ENCODE measurements around the gene ITPK1.

DNA sequence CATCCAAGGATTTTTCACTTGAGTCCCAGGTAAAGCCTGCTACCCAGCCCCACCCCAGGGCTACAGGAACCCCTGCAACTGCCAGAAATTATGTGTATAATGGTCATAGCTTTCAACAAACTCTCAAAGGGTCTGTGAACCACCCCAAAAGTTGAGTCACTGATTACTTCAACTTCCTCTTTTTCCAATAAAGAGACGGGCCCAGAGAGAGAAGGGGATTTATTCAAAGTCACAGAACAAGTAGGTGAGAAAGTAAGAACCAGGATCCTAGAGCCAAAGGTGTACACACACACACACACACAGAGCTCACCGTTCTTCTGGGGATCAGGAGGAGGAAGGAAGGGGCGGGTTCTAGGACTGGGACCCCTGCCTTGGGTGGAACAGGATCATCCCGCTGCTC is 4.8 kb upstream of the ITPK1 start:
- TF ChIP-seq CBX5 (IDR thresholded peaks at IDR 0.05; ENCODE audit: low read depth) (no peak), PAX8 (IDR thresholded peaks at IDR 0.05) (no peak), CEBPB (IDR thresholded peaks at IDR 0.05; ENCODE audit: borderline replicate concordance in 1 of 2, low read depth in 2 of 2, low read length in 2 of 2) (no peak), SMC3 (IDR thresholded peaks at IDR 0.05; ENCODE audit: borderline replicate concordance, low read length) (no peak), EP300 (IDR thresholded peaks at IDR 0.05; ENCODE audit: borderline replicate concordance in 1 of 2, control insufficient read depth in 1 of 2, low read depth in 2 of 2, low read length in 2 of 2) (no peak), POLR2AphosphoS2 (IDR thresholded peaks at IDR 0.05; ENCODE audit: low read depth, low read length) (no peak), RCOR1 (conservative IDR thresholded peaks at IDR 0.05; ENCODE audit: low read depth, low read length) (no peak), ZBED1 (IDR thresholded peaks at IDR 0.05; ENCODE audit: borderline replicate concordance) (no peak)
- TF ChIP-seq, protein P1, sequence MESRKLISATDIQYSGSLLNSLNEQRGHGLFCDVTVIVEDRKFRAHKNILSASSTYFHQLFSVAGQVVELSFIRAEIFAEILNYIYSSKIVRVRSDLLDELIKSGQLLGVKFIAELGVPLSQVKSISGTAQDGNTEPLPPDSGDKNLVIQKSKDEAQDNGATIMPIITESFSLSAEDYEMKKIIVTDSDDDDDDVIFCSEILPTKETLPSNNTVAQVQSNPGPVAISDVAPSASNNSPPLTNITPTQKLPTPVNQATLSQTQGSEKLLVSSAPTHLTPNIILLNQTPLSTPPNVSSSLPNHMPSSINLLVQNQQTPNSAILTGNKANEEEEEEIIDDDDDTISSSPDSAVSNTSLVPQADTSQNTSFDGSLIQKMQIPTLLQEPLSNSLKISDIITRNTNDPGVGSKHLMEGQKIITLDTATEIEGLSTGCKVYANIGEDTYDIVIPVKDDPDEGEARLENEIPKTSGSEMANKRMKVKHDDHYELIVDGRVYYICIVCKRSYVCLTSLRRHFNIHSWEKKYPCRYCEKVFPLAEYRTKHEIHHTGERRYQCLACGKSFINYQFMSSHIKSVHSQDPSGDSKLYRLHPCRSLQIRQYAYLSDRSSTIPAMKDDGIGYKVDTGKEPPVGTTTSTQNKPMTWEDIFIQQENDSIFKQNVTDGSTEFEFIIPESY (IDR thresholded peaks at IDR 0.05): no peak
- TF ChIP-seq, protein P2, sequence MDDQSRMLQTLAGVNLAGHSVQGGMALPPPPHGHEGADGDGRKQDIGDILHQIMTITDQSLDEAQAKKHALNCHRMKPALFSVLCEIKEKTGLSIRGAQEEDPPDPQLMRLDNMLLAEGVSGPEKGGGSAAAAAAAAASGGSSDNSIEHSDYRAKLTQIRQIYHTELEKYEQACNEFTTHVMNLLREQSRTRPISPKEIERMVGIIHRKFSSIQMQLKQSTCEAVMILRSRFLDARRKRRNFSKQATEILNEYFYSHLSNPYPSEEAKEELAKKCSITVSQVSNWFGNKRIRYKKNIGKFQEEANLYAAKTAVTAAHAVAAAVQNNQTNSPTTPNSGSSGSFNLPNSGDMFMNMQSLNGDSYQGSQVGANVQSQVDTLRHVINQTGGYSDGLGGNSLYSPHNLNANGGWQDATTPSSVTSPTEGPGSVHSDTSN (IDR thresholded peaks at IDR 0.05; ENCODE audit: insufficient replicate concordance, low read depth, low read length): no peak
- TF ChIP-seq, protein P3, sequence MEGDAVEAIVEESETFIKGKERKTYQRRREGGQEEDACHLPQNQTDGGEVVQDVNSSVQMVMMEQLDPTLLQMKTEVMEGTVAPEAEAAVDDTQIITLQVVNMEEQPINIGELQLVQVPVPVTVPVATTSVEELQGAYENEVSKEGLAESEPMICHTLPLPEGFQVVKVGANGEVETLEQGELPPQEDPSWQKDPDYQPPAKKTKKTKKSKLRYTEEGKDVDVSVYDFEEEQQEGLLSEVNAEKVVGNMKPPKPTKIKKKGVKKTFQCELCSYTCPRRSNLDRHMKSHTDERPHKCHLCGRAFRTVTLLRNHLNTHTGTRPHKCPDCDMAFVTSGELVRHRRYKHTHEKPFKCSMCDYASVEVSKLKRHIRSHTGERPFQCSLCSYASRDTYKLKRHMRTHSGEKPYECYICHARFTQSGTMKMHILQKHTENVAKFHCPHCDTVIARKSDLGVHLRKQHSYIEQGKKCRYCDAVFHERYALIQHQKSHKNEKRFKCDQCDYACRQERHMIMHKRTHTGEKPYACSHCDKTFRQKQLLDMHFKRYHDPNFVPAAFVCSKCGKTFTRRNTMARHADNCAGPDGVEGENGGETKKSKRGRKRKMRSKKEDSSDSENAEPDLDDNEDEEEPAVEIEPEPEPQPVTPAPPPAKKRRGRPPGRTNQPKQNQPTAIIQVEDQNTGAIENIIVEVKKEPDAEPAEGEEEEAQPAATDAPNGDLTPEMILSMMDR (IDR thresholded peaks at IDR 0.05 in 2 of 3, conservative IDR thresholded peaks at IDR 0.05 in 1 of 3; ENCODE audit: control insufficient read depth in 2 of 3, extremely low read depth in 1 of 3, insufficient read depth in 1 of 3, low read depth in 3 of 3, low read length in 3 of 3): no peak

Data from GM12878 (cell line).